Endothelial cell of umbilical vein (primary cell): ENCODE data around the gene COL19A1.

Experiments
- EZH2 ChIP-seq: IDR thresholded peaks from 2 replicates; pipeline ENCODE4 v1.6.1; 2012; ENCODE audit warnings: borderline replicate concordance, low read depth, mild to moderate bottlenecking, moderate library complexity, low read length, inconsistent platforms; ENCODE audit not compliant: severe bottlenecking
- FOS ChIP-seq: IDR thresholded peaks from 2 replicates; pipeline ENCODE4 v1.6.1; 2011; ENCODE audit warnings: mild to moderate bottlenecking, low read length, moderate library complexity, borderline replicate concordance; ENCODE audit not compliant: insufficient read depth
- GATA2 ChIP-seq: IDR thresholded peaks from 2 replicates; pipeline ENCODE4 v1.7.0; 2011; ENCODE audit warnings: low read depth, mild to moderate bottlenecking, moderate library complexity, mixed read lengths, low read length; ENCODE audit not compliant: insufficient read length, insufficient read depth
- JUN ChIP-seq: IDR thresholded peaks from 2 replicates; pipeline ENCODE4 v1.6.1; 2011; ENCODE audit warnings: borderline replicate concordance, low read depth; ENCODE audit not compliant: insufficient read length, insufficient read depth
- MYC ChIP-seq: IDR thresholded peaks from one replicate; pipeline ENCODE4 v1.6.1; 2011; ENCODE audit warnings: mild to moderate bottlenecking, low read depth, low read length
- POLR2A ChIP-seq: IDR thresholded peaks from 2 replicates; pipeline ENCODE4 v1.6.1; 2012; ENCODE audit warnings: low read depth, mild to moderate bottlenecking, control low read depth, low read length
- POLR2AphosphoS5 ChIP-seq: IDR thresholded peaks from 2 replicates; pipeline ENCODE4 v1.6.1; 2012; ENCODE audit warnings: low read depth, mild to moderate bottlenecking, control low read depth, low read length, moderate library complexity; ENCODE audit not compliant: insufficient read depth
- TF ChIP-seq, protein P1 (sequence below), 2 donors: IDR thresholded peaks; 1 replicate in 1 of 2; 2 replicates in 1 of 2; pipeline ENCODE4 v1.5.1; 2011; ENCODE audit warnings: low read length in 2 of 2, mild to moderate bottlenecking in 2 of 2, moderate library complexity in 2 of 2, control low read depth in 1 of 2, inconsistent platforms in 1 of 2, low read depth in 1 of 2; ENCODE audit not compliant: insufficient read depth in 1 of 2; ENCODE audit errors: extremely low read depth in 1 of 2
- TF ChIP-seq, protein P2 (sequence below): IDR thresholded peaks from 2 replicates; pipeline ENCODE4 v1.6.1; 2011; ENCODE audit not compliant: insufficient read depth, insufficient read length

- TF ChIP-seq POLR2AphosphoS5, result no peak
- TF ChIP-seq, protein P1, sequence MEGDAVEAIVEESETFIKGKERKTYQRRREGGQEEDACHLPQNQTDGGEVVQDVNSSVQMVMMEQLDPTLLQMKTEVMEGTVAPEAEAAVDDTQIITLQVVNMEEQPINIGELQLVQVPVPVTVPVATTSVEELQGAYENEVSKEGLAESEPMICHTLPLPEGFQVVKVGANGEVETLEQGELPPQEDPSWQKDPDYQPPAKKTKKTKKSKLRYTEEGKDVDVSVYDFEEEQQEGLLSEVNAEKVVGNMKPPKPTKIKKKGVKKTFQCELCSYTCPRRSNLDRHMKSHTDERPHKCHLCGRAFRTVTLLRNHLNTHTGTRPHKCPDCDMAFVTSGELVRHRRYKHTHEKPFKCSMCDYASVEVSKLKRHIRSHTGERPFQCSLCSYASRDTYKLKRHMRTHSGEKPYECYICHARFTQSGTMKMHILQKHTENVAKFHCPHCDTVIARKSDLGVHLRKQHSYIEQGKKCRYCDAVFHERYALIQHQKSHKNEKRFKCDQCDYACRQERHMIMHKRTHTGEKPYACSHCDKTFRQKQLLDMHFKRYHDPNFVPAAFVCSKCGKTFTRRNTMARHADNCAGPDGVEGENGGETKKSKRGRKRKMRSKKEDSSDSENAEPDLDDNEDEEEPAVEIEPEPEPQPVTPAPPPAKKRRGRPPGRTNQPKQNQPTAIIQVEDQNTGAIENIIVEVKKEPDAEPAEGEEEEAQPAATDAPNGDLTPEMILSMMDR (IDR thresholded peaks at IDR 0.05; ENCODE audit: extremely low read depth in 1 of 2, insufficient read depth in 1 of 2, low read depth in 1 of 2, low read length in 2 of 2), result no peak
- no peak for TF ChIP-seq POLR2A
- TF ChIP-seq MYC, result no peak
- no peak for TF ChIP-seq JUN
- TF ChIP-seq, protein P2, sequence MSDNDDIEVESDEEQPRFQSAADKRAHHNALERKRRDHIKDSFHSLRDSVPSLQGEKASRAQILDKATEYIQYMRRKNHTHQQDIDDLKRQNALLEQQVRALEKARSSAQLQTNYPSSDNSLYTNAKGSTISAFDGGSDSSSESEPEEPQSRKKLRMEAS, result no peak
- no peak for TF ChIP-seq EZH2
- TF ChIP-seq GATA2, result no peak
- TF ChIP-seq FOS, result no peak
These were observed 314.7 kb downstream of the COL19A1 start for GRCh38 chr6:70180901-70181599.
